Activated T-helper 1 cell treated with anti-CD3 and anti-CD28 coated beads, Interleukin-2, amount 50 U/mL, for 16 hours (primary cell): ENCODE measurements around the gene CD37.
A peak's percentile ranks its signal among the peaks of the same experiment; 100 is the strongest.
"Not testable (repeated sequence)": the region's sequence is repeated elsewhere in the genome, so short reads cannot be mapped to it uniquely, and the experiment has no call there.

Source experiments
- DNase-seq, 2 donors: peaks; one replicate each; pipeline ENCODE4 v3.0.0-alpha.2; 2020; ENCODE audit warnings: low read depth in 1 of 2, low spot score in 1 of 2

CD37 gene

DNA sequence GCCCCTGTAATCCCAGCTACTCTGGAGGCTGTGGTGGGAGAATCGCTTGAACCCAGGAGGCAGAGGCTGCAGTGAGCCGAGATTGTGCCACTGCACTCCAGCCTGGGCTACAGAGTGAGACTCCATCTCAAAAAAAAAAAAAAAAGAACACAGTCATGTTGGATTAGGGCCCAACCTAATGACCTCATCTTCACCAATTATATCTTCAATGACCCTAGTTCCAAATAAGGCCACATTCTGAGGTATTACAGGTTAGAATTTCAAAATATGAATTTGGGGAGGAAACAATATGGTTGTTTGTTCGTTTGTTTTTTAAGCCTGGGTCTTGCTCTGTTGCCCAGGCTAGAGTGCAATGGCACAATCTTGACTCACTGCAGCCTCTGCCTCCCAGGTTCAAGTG, 38.0 kb downstream of the CD37 start:
- DNase-seq: not testable (repeated sequence)

- no peak for DNase-seq
These were observed 39.6 kb downstream of the CD37 start for GRCh38 chr19:49374665-49375434.

GRCh38 chr19:49378512-49378911, 43.3 kb downstream of the CD37 start:
- no peak for DNase-seq

- no peak for DNase-seq
These were observed 45.2 kb downstream of the CD37 start for GRCh38 chr19:49380391-49380790.

- DNase-seq: no peak
These were observed 47.4 kb downstream of the CD37 start for GRCh38 chr19:49382639-49383038.

GRCh38 chr19:49383599-49383998, 48.4 kb downstream of the CD37 start:
- no peak for DNase-seq

- DNase-seq: peak; percentile 56 to 76
These were observed 52.7 kb downstream of the CD37 start, which contains the start of gene KASH5 for GRCh38 chr19:49387936-49388372. KASH5 (plus strand) TSS chr19:49388249; CDS start chr19:49390884, 2,635 bp downstream.

DNA sequence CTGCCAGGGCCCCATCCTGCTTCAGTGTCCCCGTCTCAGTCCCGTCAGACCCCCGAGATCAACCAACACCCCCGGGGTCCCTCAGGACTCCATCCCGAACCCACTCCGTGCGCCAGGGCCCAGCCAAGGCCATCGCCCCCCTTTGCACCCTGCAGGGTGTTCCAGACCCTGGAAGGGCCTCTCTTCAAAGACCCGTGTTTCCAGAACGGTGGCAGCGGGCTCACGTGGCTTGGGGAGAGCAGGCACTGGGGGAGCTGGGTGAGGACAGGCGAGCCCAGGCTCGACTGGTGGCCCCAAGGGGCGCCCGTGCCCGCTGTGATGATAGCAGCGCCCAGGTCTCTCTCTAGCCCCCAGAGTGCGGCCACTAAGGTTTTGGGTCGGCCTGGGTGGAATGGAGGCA, 54.2 kb downstream of the CD37 start:
- no peak for DNase-seq
